Measurements from ENCODE around the gene TRIM2. TPM values are rescaled to one million over a fixed set of nuclear protein-coding genes. Genes with fewer than 3 reads are reported as not detected.
A peak's percentile ranks its signal among the peaks of the same experiment; 100 is the strongest.

Gene TRIM2
- total RNA-seq, 1 donor from 2014 or later, result 1,036 TPM

DNA sequence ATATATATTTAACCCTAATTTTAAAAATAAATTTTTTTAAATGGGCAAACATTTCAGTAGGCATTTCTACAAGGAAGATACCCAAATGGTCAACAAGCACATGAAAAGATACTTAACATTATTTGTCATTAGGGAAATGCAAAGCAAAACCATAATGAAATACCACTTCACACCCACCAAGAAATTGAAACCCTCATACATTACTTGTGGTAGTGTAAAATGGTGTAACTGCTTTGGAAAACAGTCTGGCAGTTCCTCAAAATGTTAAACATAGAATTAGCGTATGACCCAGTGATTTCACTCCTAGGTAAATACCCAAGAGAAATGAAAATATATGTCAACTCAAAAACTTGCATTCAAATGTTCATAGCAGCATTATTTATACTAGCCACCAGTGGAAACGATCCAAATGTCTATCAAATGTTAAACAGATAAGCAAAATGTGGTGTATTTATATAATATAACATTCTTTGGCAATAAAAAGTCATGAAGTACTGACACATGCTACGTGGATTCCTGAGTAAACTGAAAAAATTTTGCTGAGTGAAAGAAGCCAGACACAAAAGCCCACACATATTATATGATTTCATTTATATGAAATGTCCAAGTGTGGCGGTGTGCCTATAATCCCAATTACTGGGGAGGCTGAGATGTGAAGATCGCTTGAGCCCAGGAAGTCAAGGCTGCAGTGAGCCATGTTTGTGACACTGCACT is 16.6 kb downstream of the TRIM2 start:
- FAIRE-seq (no peak), DNase-seq (ENCODE audit: low spot score in 2 of 2) (no peak)

DNA sequence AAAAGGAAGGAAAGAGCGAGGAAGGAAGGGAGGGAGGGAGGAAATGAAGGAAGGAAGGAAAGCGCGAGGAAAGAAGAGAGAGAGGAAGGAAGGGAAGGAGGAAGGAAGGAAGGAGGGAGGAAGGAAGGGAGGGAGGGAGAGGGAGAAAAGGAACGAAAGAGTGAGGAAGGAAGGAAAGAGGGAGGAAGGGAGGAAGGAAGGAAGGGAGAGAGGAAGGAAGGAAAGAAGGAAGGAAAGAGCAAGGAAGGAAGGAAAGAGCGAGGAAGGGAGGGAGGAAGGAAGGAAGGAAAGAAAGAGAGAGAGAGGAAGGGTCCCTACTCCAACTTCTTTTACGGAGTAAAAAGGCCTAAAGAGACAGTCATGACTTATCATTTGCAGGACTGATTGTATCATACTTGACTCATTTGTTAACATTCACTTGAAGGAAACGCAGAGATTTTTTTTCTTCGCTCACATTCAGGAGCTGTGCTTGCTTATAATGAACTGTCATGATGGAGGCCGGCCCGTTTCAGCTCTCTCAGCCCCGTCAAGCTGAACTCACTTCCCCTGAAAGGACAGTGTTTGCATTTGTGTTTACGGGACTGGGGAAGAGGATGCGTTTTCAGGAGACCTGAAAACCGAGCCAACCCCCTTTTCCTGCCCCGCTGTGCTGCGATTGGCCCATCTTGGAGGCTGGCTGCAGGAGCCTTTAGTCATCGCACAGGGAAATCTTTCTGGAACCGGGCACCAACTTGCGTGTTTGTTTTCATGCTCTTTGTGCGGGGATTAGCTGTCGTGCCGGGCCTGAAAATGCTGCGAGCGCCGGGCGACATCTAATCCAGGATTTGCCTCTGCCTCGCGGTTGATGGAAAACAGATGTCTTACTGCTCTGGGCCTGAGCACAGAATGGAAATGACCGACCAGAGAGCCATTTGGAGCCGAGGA is 17.8 kb downstream of the TRIM2 start:
- FAIRE-seq, result no peak
- peak; percentile 58 to 65 for DNase-seq (ENCODE audit: low spot score in 2 of 2)

DNA sequence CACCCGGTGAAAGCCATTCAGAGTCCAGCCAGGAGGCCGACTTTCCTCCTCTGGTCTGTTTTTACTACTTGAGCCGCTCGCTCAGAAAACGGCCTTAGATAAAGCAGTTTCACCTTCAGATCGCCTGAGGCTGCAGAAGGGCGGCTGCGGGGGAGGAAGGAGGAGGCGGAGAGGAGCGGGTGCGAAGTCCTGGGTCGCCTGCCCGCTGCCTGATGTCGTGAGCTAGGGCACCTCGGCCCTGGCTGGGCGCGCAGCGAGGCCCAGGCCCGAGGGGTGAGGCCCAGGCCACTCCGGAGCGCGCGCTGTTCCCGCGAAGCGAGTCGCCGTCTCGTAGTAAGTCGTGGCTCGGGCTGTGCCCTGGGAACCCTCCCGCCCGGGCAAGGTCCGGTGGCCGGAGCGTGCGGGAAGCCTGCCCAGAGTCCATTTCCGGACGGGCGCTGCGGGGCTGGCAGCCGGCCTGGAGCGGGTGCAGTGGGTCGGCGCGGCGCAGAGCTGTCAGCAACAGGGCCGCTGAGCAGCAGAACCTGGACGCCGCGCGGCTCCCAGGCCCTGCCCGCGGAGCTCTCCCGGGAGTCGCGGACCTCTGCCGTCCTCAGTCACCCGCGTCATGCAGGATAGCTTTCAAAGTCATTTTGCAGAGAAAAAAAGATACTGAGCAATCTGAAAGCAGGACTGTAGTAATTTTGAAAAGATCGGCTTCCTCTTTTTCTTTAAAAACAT is 18.6 kb downstream of the TRIM2 start:
- FAIRE-seq (no peak), DNase-seq (ENCODE audit: low spot score in 2 of 2) (peak; percentile 59 to 62)

DNA sequence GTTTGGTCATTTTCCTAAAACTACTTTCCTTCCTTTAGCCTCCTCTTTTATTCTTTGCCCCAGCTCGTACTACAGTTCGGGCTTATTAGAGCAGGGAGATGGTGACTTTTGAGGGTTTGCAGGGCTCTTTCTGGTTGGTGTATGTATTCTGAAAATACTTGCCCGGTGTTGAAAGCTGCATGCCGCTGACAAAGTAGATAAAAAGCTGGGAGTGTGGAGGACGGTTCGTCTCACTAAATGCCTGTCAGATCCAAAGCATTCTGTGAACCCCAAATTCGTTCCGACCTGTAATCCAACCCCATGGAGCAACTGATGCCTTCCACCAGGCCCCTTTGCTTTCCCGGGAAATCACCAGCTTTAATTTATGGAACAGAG is 19.2 kb downstream of the TRIM2 start:
- FAIRE-seq, result no peak

DNA sequence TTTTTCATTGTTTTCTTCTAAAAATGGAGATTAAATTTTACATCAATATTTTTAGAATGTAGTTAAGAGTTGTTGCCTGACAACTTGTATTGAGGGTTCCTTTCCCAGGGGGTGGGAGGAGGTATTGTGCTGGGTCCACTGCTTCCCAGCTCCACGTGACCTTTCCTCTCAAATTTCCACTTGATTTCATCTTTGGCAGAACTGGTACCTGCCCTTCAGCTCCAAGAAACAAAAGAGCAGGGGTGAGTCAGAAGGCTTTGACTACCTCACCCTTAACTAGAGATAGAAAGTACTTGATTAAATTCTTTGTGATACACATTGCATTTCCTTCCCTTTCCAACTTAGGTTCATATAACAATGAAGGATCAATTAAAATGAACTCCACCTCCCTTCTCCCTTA is 19.7 kb downstream of the TRIM2 start:
- FAIRE-seq (no peak), DNase-seq (ENCODE audit: low spot score in 2 of 2) (peak; percentile 44 to 48)

More for the DNA sequence above, 19.2 kb downstream of the TRIM2 start:
- no peak for DNase-seq (ENCODE audit: low spot score in 2 of 2)

DNA sequence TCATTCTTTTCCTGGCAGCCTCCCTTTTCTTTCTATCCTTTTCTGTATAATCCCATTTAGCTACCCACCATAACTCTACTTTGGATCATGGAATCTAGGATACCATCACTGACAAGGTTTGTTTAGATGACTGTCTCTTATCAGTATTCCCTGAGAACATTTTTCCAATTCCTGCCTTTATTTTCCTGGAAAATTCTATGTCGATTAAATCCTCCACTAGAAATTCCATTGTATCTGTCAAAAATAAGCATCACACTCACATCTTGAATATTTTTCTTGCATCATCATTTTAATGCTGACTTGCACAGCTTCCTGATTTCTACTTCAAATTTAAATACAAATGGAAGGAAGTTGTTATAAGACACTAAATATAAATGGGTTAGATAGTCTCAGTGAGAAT is 20.2 kb downstream of the TRIM2 start:
- DNase-seq (ENCODE audit: low spot score in 2 of 2) (no peak), FAIRE-seq (no peak)

DNA sequence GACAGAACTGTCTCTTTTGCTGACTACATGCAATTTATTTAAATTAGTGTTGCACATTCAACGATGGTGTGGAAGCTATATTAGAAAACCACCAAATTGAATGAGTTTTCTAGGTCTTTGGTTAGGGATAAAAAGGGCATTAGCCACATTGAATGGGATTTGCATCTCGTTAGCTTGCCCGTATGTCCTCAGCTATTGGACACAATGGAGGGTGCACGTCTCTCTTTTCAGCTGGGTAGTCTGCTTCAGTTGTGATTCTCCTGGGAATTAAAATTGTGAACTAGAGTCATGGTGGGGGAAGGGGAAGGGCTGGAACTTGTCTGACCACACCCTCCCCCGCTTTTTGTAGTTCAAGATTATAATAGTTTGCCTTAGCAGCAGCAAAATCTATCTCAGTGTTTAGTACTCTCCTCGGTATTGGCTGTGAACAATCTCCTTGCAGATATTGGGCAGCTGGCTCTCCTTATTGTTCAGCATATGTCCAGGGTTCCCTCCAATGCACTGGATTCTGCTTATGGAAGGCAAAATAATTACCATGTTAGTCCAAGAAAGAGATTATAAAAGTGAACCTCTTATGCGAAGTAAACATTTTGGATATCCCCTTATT is 23.3 kb downstream of the TRIM2 start:
- FAIRE-seq, result no peak
- DNase-seq (ENCODE audit: low spot score in 2 of 2), result no peak

DNA sequence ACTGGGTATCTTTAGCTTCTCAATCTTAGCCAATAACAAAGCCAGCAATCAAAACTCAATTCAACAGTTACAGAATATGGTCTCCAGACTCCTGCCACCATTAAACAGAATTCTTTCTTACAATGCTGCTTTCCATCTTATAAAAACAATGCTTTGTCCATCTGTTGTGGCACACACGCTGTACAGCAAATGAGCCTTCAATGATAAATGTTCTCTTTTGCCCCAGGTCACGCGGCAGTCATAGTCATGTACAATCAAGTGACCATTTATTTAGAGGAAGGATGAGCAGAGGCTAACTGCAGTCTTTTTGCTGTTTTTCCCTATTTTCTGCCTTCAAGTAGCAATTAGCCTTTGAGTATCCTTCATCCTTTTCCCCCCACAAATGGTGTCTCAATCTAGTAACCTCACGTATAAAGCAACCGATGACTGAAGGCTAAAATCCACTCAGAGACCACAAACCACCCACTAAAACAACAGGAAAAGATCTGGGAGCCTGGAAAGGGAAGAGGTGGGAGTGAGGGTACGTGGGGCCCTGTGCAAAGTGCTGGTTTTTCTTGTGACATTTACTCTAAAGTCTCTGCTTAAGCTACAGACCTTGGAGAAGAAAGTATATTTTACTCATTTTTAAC is 24.4 kb downstream of the TRIM2 start:
- no peak for FAIRE-seq
- DNase-seq (ENCODE audit: low spot score in 2 of 2), result no peak

DNA sequence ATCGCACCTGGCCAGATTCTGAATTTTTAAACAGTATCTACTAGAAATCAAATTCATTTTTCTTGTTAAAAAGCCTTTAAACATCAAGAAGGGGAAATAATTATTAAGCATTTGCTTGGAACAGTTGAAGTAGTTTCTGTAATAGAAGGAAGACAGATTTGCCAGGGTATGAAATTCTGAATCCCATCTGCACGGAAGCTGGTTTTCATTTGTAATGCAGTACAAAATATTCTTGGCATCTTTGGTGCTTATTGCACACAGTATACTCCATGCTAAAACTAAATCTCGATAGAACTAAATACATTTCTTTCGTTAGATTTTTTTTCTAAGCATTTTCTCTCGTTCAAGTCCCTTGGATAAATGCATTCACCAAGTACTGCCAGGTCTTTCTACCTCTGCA is 25.3 kb downstream of the TRIM2 start:
- no peak for FAIRE-seq
- DNase-seq (ENCODE audit: low spot score in 2 of 2), result no peak

DNA sequence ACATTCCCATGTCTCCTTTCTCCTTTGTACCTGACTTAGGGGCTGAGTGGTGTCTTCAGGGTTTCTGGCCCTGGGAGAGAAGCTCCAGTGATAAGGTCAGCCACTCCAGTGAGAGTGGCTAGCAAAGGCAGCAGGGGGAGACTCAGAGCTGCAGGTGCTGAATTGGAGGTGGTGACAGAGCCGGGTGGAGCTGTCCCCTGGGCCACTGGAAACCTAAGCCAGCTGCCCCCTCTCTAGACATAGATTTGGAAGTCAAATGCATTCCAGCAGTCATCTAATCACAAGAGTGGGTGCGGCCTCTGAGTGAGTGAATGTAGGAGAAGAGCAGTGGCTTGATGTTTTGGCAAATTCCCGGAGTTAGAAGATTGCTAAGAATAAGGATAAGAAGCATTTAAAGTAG is 28.5 kb downstream of the TRIM2 start:
- no peak for DNase-seq (ENCODE audit: low spot score in 2 of 2)
- FAIRE-seq, result no peak

DNA sequence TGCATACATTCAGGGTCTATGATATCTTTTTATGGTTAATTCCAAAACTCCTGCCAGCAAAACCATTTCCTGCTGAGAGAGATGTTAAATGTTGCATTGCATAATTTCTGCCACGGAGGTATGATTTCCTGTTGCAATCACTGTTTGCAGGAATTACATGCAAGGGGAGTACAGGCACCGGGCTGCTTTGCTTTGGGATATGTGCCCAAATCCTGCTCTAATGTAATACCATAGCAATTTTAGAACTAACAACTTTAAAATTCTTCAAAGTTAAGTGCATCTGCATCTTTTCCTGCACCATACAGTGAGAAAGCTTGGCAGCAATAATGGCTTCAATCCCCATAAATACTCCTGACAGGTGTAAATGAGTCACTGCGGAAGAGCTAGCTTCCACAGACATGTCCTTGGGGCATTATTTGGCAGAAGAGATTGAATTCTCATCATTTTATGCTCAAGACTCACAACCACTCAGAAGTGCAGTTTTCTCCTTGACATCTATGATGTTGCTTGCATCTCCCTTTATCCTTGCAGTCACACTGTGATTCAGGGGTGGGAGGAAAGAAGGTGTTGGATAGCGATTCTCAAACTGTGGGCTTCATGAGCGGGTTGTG is 29.6 kb downstream of the TRIM2 start:
- FAIRE-seq, result no peak
- DNase-seq (ENCODE audit: low spot score in 2 of 2), result no peak

DNA sequence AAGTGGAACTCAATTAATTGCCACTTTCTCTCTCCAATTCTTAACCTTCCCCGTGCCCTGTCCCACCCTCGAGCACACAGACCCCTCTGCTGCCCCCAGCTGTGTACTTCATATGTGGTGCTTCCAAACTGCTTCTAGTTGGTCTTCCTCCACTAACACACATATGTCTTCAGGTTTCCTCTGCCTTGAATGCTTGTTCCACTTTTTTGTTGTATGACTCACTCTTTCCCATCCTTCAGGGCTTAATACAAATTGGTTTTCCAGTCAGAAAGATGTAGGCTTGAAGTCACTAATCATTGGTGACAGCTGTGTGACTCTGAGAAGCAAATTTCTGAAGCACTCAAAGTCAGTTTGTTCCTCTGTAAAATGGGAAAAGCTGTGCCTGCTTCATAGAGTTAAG is 30.6 kb downstream of the TRIM2 start:
- FAIRE-seq (no peak), DNase-seq (ENCODE audit: low spot score in 2 of 2) (no peak)

DNA sequence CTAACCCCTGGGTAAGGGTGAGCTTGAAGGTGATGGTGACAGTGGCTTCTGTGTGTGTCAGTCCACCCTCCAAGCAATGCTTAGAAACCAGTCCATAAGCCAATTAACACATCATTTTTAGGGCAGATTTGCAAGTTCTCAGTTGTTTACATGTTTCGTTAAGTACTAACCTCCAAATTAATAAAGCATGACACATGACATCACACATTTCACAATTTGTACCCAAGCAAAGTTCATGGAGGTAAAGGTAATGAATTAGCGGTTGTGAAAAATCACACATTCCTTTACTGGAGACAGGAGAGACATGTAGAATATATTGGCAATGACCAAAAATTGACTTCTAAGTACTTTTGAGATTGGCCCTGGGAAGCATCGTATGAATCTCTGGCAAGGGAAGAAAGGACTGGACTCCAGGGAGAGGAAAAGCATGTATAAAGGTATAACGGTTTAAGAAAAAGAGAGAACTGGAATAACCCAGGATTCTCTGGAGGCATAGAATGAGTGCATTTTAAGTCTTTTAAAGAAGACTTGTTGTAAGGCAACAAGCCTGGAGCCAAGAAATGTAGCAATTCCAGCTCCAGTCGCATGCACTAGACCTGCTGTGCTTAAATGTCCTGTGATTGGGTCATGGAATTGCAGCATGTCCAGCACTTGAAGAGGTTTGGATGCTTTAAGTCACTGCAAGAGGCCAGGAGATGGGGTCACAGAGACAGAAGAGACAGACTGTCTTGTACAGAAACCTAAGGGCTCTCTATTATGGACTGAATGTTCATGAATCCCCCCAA is 34.1 kb downstream of the TRIM2 start:
- DNase-seq (ENCODE audit: low spot score in 2 of 2), result no peak
- no peak for FAIRE-seq

DNA sequence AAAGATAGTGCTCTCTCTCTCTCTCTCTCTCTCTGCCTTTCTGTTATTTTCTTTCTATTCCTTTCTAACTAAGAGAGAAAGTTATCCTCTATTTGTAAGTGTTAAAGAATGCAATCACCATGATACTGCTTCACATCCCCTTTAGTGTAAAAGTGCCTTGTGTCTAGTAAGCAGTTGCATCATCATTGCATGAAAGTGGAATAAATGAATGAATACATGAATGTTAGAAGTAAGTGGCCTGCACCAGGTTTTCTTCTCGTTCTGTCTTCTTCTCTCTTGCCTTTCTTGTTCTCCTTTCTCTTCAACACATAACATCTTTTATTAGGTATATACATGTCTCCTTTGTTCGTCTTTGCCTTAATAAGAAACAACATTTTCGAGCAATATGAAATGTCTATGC is 35.2 kb downstream of the TRIM2 start:
- no peak for DNase-seq (ENCODE audit: low spot score in 2 of 2)
- FAIRE-seq, result no peak

DNA sequence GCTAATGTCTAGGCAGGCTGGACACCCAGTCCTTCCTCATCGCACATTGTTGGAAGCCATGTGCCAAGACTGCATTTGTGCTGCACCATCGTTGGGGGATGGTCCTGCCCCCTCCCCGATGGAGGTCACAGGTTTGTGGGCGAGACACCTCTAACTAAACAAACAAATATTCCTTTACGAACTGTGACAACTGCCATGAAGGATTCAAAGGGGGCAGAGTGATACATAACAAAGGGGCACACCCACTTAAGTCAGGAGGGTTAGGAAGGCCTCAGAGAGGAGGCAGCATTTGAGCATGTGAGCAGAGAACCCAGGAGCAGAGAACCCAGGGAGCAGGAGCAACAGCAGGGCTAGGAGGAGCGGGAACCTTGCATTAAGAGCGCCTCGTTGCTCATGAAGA is 37.1 kb downstream of the TRIM2 start:
- DNase-seq (ENCODE audit: low spot score in 2 of 2) (no peak), FAIRE-seq (no peak)

DNA sequence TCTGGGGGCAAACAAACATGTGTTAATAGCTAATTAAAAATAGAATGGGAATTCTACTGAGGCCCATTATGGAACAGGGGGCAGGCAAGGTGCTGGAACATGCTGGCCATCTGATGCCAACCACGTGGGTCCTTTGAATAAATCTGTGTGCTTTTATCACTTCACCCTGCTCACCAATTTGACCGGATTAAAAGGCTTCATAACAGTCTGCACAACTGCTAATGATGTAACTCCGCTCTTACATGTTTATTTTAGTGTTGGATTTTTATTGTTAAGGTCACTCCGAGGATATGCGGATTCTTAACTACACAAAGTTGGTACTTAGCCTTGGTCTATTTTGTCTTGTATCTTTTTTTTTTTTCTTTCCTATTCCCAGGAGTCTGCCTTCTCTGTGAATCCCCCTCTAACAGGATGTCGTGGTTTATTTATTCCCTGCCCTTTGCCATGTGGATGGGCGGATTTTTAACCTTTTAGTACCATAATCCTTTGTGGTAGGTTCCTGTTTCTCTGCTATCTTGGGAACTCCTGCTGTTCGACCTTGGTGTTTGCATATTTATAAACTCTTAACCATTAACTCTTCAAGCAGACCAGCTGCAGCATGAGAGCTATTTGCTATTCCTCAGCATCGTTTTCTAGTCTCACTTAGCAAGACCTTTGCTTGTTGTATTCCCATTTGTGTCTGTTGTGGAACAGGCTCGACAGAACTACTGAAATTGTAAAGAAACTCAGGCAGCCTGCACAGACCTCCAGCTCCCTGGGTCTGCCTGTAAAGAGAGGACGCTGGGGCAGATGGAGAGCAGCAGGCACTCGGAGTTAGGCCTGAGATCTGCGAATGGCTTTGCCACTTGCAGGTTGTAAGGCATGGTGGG is 38.0 kb downstream of the TRIM2 start:
- no peak for DNase-seq (ENCODE audit: low spot score in 2 of 2)
- FAIRE-seq, result no peak

DNA sequence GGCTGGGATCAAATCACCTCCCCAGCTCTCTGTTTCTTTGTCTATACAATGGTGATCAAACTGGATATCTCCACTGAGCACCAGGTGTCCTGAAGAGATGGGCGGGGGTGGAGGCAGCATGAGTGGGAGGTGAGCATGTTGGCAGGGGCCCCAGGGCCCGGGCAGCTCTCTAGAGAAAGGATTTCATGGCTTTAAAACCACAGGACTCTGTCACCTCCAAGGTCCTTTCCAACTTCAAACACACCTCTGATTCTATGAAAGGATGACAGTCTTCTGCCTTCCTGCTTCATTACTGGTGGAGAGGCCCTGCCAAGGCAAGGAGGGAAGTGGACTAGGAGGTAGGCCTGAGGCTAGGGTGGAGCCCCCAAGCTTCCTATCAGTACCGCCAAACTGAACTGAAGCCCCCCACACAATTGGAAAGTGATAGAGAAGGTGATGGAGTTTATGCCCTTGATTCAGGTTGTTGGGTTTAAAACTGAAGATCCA is 38.6 kb downstream of the TRIM2 start:
- FAIRE-seq (no peak), DNase-seq (ENCODE audit: low spot score in 2 of 2) (no peak)

DNA sequence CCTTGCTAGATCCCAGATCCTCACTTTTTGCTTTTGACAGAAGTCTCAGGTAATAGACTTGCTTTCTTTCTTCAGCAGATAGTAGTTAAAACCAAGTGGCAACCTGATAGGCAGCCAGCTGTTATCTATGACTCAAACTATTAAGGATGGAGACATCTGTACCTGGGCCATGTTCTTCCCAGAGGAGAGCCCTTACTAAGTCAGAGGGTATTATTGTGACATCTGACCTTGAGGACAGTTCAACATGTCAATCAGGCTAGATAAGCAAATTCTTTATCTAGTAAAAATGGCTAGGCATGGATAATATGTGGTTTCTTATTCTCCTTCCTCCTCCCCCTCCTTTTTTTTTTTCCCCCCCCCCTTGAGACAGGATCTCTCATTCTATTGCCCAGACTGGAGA is 39.2 kb downstream of the TRIM2 start:
- no peak for FAIRE-seq
- no peak for DNase-seq (ENCODE audit: low spot score in 2 of 2)
